Measurements from ENCODE around the gene CDH18.

- TF ChIP-seq CTCF (IDR thresholded peaks at IDR 0.05) = no peak
- no peak for TF ChIP-seq POLR2A (IDR thresholded peaks at IDR 0.05)
- no peak for TF ChIP-seq POLR2AphosphoS5 (IDR thresholded peaks at IDR 0.05)
Measured at GRCh38 chr5:19782566-19782965, 205.4 kb downstream of the CDH18 start.
